Fibroblast of lung (primary cell): ENCODE results near the gene FZR1.

Experiments
- EZH2 ChIP-seq: IDR thresholded peaks from 2 replicates; pipeline ENCODE4 v1.5.1; 2012; ENCODE audit warnings: low read length, control low read depth, mild to moderate bottlenecking; ENCODE audit errors: missing control alignments
- TF ChIP-seq, protein P1 (sequence below), 2 donors: IDR thresholded peaks in 1 of 2; conservative IDR thresholded peaks in 1 of 2; 1 replicate in 1 of 2; 2 replicates in 1 of 2; pipeline ENCODE4 v1.5.1; 2011 to 2012; ENCODE audit warnings: low read length in 2 of 2, control low read depth in 1 of 2, inconsistent platforms in 1 of 2, low read depth in 1 of 2, mild to moderate bottlenecking in 1 of 2

DNA sequence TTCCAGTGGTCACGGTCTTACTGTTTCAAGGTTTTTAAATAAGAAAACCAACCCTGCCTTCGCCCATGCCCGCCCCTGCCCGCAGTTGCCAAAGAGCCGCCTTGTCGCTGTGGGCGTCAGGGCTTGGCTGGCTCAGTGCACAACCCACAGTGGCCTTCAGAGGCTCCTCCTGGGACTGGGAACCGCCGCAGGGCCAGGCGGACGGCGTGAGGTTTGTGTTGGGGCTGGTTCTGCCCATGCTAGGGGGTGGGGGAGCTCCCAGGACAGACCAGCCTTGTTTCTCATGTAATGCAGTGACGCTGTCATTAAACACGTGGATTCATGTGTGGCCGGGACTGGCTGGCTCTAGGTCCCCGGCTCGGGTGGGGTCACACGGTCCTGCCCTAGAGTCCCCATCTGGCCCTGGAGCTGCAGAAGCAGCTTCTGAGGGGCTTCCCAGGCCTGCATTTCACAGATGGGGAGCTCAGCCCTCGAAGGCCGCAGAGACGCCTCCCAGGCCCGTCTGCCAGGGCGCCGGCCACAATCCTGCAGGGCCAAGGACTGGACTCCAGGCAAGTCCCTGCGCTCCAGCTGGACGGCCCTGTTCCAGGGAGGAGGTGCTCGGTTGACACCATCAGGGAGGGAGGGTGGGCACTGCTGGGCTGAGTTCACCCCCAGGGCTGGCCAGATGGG, 30.5 kb downstream of the FZR1 start:
- no peak for TF ChIP-seq EZH2
- TF ChIP-seq, protein P1, sequence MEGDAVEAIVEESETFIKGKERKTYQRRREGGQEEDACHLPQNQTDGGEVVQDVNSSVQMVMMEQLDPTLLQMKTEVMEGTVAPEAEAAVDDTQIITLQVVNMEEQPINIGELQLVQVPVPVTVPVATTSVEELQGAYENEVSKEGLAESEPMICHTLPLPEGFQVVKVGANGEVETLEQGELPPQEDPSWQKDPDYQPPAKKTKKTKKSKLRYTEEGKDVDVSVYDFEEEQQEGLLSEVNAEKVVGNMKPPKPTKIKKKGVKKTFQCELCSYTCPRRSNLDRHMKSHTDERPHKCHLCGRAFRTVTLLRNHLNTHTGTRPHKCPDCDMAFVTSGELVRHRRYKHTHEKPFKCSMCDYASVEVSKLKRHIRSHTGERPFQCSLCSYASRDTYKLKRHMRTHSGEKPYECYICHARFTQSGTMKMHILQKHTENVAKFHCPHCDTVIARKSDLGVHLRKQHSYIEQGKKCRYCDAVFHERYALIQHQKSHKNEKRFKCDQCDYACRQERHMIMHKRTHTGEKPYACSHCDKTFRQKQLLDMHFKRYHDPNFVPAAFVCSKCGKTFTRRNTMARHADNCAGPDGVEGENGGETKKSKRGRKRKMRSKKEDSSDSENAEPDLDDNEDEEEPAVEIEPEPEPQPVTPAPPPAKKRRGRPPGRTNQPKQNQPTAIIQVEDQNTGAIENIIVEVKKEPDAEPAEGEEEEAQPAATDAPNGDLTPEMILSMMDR (conservative IDR thresholded peaks at IDR 0.05 in 1 of 2, IDR thresholded peaks at IDR 0.05 in 1 of 2; ENCODE audit: low read depth in 1 of 2, low read length in 2 of 2) = no peak
